Panc1 (cell line): ENCODE measurements around the gene DHCR7. TPM values are rescaled to one million over a fixed set of nuclear protein-coding genes. Genes with fewer than 3 reads are reported as not detected.

ENCODE experiments used
- ATAC-seq: fragments of 200-7000 bp; cut with Tn5 transposase; 2 replicates; pipeline ENCODE4 v1.9.1; 2020; ENCODE audit warnings: mild to moderate bottlenecking, moderate library complexity
- BruUV-seq: library from RNA; stranded (reverse); fragments of 400-500 nt; replicated peaks from 2 replicates; lab custom pipeline; 2021; lab: Mats Ljungman, UMichigan
- CTCF ChIA-PET: fragments of 300-600 bp; sonication (Branson Sonifier 250); formaldehyde crosslinking; loops from one replicate; lab custom pipeline; 2022; ENCODE audit warnings: antibody characterized with exemption; lab: Charles Lee
- POLR2A ChIA-PET: fragments of 300-600 bp; sonication (Branson Sonifier 250); formaldehyde crosslinking; loops from one replicate; lab custom pipeline; 2022; ENCODE audit warnings: antibody characterized with exemption; lab: Charles Lee
- DNase-seq: peaks from one replicate; pipeline ENCODE4 v3.0.0-alpha.2; 2010; ENCODE audit warnings: low read depth, low spot score
- H3K27ac ChIP-seq: 2 replicates; pipeline ENCODE4 v1.5.1; 2011; ENCODE audit warnings: mild to moderate bottlenecking, low read length, inconsistent platforms
- H3K27me3 ChIP-seq: fragments of 200-500 bp; sonication (Bioruptor generic); 2 replicates; pipeline ENCODE4 v1.6.0; 2014; ENCODE audit warnings: low read length, inconsistent platforms; ENCODE audit not compliant: control insufficient read depth, insufficient read depth
- H3K36me3 ChIP-seq: fragments of 200-500 bp; sonication (Bioruptor generic); 2 replicates; pipeline ENCODE4 v1.5.1; 2014; ENCODE audit warnings: inconsistent platforms, mild to moderate bottlenecking, low read length, moderate library complexity; ENCODE audit not compliant: control insufficient read depth, insufficient read depth
- H3K4me1 ChIP-seq: 2 replicates; pipeline ENCODE4 v1.5.1; 2011; ENCODE audit warnings: inconsistent platforms, mild to moderate bottlenecking, low read length, moderate library complexity; ENCODE audit not compliant: control insufficient read depth, insufficient read depth
- H3K4me3 ChIP-seq, 2 experiments: 2 replicates each; pipeline ENCODE4 v1.5.1; 2011 to 2012; ENCODE audit warnings: low read depth in 2 of 2, low read length in 2 of 2, mild to moderate bottlenecking in 2 of 2, inconsistent platforms in 1 of 2, moderate library complexity in 1 of 2
- H3K9me3 ChIP-seq: fragments of 200-500 bp; sonication (Bioruptor generic); 2 replicates; pipeline ENCODE4 v1.5.1; 2014; ENCODE audit warnings: low read depth, mild to moderate bottlenecking, inconsistent platforms, low read length, moderate library complexity; ENCODE audit not compliant: control insufficient read depth, insufficient read depth
- CTCF ChIP-seq: fragments of 450-650 bp; IDR thresholded peaks from 2 replicates; pipeline ENCODE4 v1.5.1; 2017; ENCODE audit warnings: mild to moderate bottlenecking
- POLR2AphosphoS5 ChIP-seq: IDR thresholded peaks from 2 replicates; pipeline ENCODE4 v1.6.1; 2012; ENCODE audit warnings: mild to moderate bottlenecking, low read depth, low read length, moderate library complexity
- REST ChIP-seq, 2 experiments: IDR thresholded peaks; 2 replicates each; pipeline ENCODE4 v1.6.1; 2011 to 2012; ENCODE audit warnings: low read depth in 2 of 2, control low read depth in 1 of 2, low read length in 1 of 2, mild to moderate bottlenecking in 1 of 2, moderate library complexity in 1 of 2; ENCODE audit not compliant: insufficient read depth in 1 of 2
- SIN3A ChIP-seq: IDR thresholded peaks from 2 replicates; pipeline ENCODE4 v1.6.1; 2012; ENCODE audit warnings: low read depth, mild to moderate bottlenecking, low read length, moderate library complexity, borderline replicate concordance; ENCODE audit not compliant: insufficient read depth
- TCF7L2 ChIP-seq: IDR thresholded peaks from 2 replicates; pipeline ENCODE4 v1.6.1; 2011; ENCODE audit warnings: mild to moderate bottlenecking, low read depth, low read length, inconsistent platforms
- in situ Hi-C: cut with HindIII; loops from 2 replicates; pipeline ENCODE4 v1.10.0; 2016; ENCODE audit warnings: low sequenced_read_pairs, low pct_unique_long_range_greater_than_20kb
- intact Hi-C: fragments of 100-400 bp; cut with micrococcal nuclease; formaldehyde crosslinking; loops from one replicate; pipeline ENCODE4 v1.10.0; 2022; ENCODE audit not compliant: unreplicated experiment
- microRNA-seq: library from miRNA; unstranded; fragments of <30 nt; microRNA quantifications from one replicate; pipeline ENCODE4 v1.1.0, GENCODE V29; 2020; ENCODE audit not compliant: unreplicated experiment
- total RNA-seq: library from RNA; stranded (reverse); gene quantifications from one replicate; pipeline ENCODE4 v1.2.1, GENCODE V29; 2021; ENCODE audit not compliant: unreplicated experiment

The DHCR7 gene
- total RNA-seq, 1 experiment from 2014 or later = 356 TPM

- Histone ChIP-seq H3K27ac (no peak overlapping the region), H3K9me3 (no peaks in the 10 kb centered on the region), H3K27me3 (peaks cover 35% of the 10 kb centered on the region), H3K36me3 (no peaks in the 10 kb centered on the region), H3K4me3 (no peak overlapping the region), H3K4me1 (no peaks in the 10 kb centered on the region)
- no TSS peak for BruUV-seq
- TF ChIP-seq CTCF = no peak
- no peak for TF ChIP-seq REST (IDR thresholded peaks at IDR 0.05; ENCODE audit: insufficient read depth in 1 of 2, low read depth in 2 of 2, low read length in 1 of 2)
- TF ChIP-seq TCF7L2 = no peak
- TF ChIP-seq POLR2AphosphoS5 = no peak
- no peak for TF ChIP-seq SIN3A
- DNase-seq = no peak
- in situ Hi-C loops = no loop called here
- ATAC-seq = no peak
- ChIA-PET CTCF (no interaction called here), POLR2A (no interaction called here)
- intact Hi-C loops = no loop called here
These were observed 63.1 kb downstream of the DHCR7 start for GRCh38 chr11:71385091-71385490.

- POLR2A ChIA-PET = no interaction called here
- TF ChIP-seq POLR2AphosphoS5 (no peak), SIN3A (no peak), TCF7L2 (no peak)
- CTCF ChIA-PET = no interaction called here
- Histone ChIP-seq H3K27ac (no peak overlapping the region), H3K36me3 (no peaks in the 10 kb centered on the region), H3K4me3 (no peak overlapping the region), H3K27me3 (peaks cover 30% of the 10 kb centered on the region), H3K4me1 (no peaks in the 10 kb centered on the region), H3K9me3 (no peaks in the 10 kb centered on the region)
- intact Hi-C loops (no loop called here), in situ Hi-C loops (no loop called here)
- BruUV-seq = no TSS peak
- DNase-seq (no peak), ATAC-seq (no peak)
These were observed 63.6 kb downstream of the DHCR7 start for GRCh38 chr11:71384561-71384960.

Small RNA genes within 50 kb of the gene (microRNA-seq; reads per million reads assigned to microRNA genes)
- gene MIR6754 = not detected

Other genes starting within 250 kb of the DHCR7 start
- 1.7 TPM for gene SHANK2, start 195.8 kb downstream of the DHCR7 start, total RNA-seq
- 76.1 TPM for gene NADSYN1, start 4.8 kb upstream of the DHCR7 start, total RNA-seq
- not detected for gene KRTAP5-7, start 78.9 kb upstream of the DHCR7 start, total RNA-seq
- gene KRTAP5-8, start 89.6 kb upstream of the DHCR7 start, total RNA-seq = not detected
- gene KRTAP5-9, start 100.0 kb upstream of the DHCR7 start, total RNA-seq = not detected
- gene KRTAP5-10, start 117.2 kb upstream of the DHCR7 start, total RNA-seq = not detected
- not detected for gene KRTAP5-11, start 134.5 kb upstream of the DHCR7 start, total RNA-seq